Caki2 (cell line): Measurements from ENCODE around the gene ASB18. TPM values are rescaled to one million over a fixed set of nuclear protein-coding genes. Genes with fewer than 3 reads are reported as not detected.
"Not testable (repeated sequence)": the region's sequence is repeated elsewhere in the genome, so short reads cannot be mapped to it uniquely, and the experiment has no call there.

Source experiments
- DNase-seq: peaks from one replicate; pipeline ENCODE4 v3.0.0-alpha.2; 2015; ENCODE audit warnings: low read depth
- in situ Hi-C: cut with HindIII; loops from 2 replicates; pipeline ENCODE4 v1.10.0; 2016; ENCODE audit warnings: low sequenced_read_pairs, low pct_unique_long_range_greater_than_20kb, mixed read lengths
- total RNA-seq: library from RNA; depleted of rRNA; stranded (reverse); fragments of >200 nt; shearing (Covaris generic); gene quantifications from 2 replicates; pipeline ENCODE4 v1.2.3, GENCODE V29; 2014; ENCODE audit warnings: low replicate concordance

Gene ASB18
- total RNA-seq, 1 experiment from 2014 or later = not detected

- not testable (repeated sequence) for DNase-seq
Measured at GRCh38 chr2:236288373-236288772, 24.2 kb upstream of the ASB18 start.

GRCh38 chr2:236287656-236288055, 23.4 kb upstream of the ASB18 start:
- DNase-seq = no peak
- in situ Hi-C loops = no loop called here

More at GRCh38 chr2:236288373-236288772, 24.2 kb upstream of the ASB18 start:
- in situ Hi-C loops = not testable (repeated sequence)

- DNase-seq = peak; percentile 74
- in situ Hi-C loops = no loop called here
Measured at GRCh38 chr2:236286873-236287545, 22.8 kb upstream of the ASB18 start.

GRCh38 chr2:236284208-236284607, 20.0 kb upstream of the ASB18 start:
- no peak for DNase-seq
- in situ Hi-C loops = no loop called here

- in situ Hi-C loops = no loop called here
- no peak for DNase-seq
Measured at GRCh38 chr2:236282406-236282805, 18.2 kb upstream of the ASB18 start.

- in situ Hi-C loops = no loop called here
- DNase-seq = no peak
Measured at GRCh38 chr2:236281423-236281822, 17.2 kb upstream of the ASB18 start.

- DNase-seq = no peak
- in situ Hi-C loops = no loop called here
Measured at GRCh38 chr2:236273126-236273525, 8.9 kb upstream of the ASB18 start.

GRCh38 chr2:236271851-236272250, 7.6 kb upstream of the ASB18 start:
- in situ Hi-C loops = no loop called here
- DNase-seq = no peak

- in situ Hi-C loops, DNase-seq: not testable (repeated sequence)
Measured at GRCh38 chr2:236269876-236270275, 5.7 kb upstream of the ASB18 start.

GRCh38 chr2:236265675-236266074, 1.5 kb upstream of the ASB18 start:
- no peak for DNase-seq
- in situ Hi-C loops = no loop called here

GRCh38 chr2:236262238-236262637, 2.0 kb downstream of the ASB18 start:
- in situ Hi-C loops = no loop called here
- no peak for DNase-seq

GRCh38 chr2:236261452-236261851, 2.8 kb downstream of the ASB18 start:
- DNase-seq = no peak
- in situ Hi-C loops = no loop called here

GRCh38 chr2:236259371-236259770, 4.8 kb downstream of the ASB18 start:
- no peak for DNase-seq
- in situ Hi-C loops = no loop called here

- DNase-seq = no peak
- in situ Hi-C loops = no loop called here
Measured at GRCh38 chr2:236257575-236257974, 6.6 kb downstream of the ASB18 start.

GRCh38 chr2:236257136-236257535, 7.1 kb downstream of the ASB18 start:
- no peak for DNase-seq
- in situ Hi-C loops = no loop called here

- in situ Hi-C loops = no loop called here
Measured at GRCh38 chr2:236256366-236256985, 7.7 kb downstream of the ASB18 start.

GRCh38 chr2:236254674-236255073, 9.5 kb downstream of the ASB18 start:
- no peak for DNase-seq
- in situ Hi-C loops = no loop called here

More at GRCh38 chr2:236256366-236256985, 7.7 kb downstream of the ASB18 start:
- DNase-seq = no peak

GRCh38 chr2:236254001-236254400, 10.2 kb downstream of the ASB18 start:
- in situ Hi-C loops = no loop called here

GRCh38 chr2:236252602-236253001, 11.6 kb downstream of the ASB18 start:
- no peak for DNase-seq
- in situ Hi-C loops = no loop called here

More at GRCh38 chr2:236254001-236254400, 10.2 kb downstream of the ASB18 start:
- no peak for DNase-seq
